ENCODE measurements around the gene CBLL1.

DNA sequence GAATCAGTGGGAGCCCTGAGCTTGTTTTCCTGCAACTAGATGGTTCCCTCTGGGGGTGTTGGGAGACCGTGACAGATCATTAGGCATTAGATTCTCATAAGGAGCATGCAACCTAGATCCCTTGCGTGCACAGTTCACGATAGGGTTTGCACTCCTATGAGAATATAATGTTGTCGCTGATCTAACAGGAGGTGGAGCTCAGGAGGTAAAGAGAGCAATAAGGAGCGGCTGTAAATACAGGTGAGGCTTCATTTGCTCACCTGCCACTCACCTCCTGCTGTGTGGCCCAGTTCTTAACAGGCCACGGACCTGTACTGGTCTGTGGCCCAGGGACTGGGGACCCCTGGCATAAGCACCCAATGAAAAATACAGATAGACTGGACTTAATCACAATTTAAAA, 48.4 kb downstream of the CBLL1 start:
- TF ChIP-seq, protein P1, sequence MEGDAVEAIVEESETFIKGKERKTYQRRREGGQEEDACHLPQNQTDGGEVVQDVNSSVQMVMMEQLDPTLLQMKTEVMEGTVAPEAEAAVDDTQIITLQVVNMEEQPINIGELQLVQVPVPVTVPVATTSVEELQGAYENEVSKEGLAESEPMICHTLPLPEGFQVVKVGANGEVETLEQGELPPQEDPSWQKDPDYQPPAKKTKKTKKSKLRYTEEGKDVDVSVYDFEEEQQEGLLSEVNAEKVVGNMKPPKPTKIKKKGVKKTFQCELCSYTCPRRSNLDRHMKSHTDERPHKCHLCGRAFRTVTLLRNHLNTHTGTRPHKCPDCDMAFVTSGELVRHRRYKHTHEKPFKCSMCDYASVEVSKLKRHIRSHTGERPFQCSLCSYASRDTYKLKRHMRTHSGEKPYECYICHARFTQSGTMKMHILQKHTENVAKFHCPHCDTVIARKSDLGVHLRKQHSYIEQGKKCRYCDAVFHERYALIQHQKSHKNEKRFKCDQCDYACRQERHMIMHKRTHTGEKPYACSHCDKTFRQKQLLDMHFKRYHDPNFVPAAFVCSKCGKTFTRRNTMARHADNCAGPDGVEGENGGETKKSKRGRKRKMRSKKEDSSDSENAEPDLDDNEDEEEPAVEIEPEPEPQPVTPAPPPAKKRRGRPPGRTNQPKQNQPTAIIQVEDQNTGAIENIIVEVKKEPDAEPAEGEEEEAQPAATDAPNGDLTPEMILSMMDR (IDR thresholded peaks at IDR 0.05), result no peak
- no peak for TF ChIP-seq POLR2A (IDR thresholded peaks at IDR 0.05)
